ENCODE measurements around the gene AKT3.

The AKT3 gene

DNA sequence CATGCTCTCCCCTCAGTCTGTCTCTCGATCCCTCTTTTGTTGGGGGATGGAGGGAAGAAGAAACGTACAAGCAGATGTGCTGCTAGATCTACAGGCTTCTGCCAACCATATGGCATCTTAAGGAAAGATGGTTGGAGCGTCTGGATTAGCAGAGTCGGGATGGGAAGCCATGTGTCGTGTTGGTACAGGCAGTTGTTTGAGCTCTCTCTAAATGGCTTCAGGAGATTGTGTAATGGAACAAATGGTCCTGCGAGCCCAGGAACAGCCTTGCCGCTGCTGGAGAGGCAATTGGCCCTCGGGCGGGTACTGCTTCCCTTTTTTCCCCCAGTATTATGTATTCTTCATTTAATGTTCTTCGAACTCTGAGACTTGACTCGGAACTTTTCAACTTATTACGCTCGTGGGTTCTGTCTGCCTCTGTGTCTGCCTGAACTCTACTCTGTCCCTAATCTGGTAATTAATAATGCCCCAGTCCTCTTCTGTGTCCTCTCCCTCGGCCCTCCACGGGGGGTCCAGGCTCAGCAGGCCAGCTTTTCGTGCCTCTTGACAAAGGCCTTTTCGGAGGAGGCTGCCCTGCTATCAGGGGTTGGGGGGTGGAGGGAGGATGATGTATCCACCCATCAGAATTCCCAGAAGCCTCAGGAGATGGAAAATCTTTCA, 378.9 kb downstream of the AKT3 start:
- H3K4me3 ChIP-seq = no peak overlapping the region
- peaks cover 0 to 26% (median 16%) of the 10 kb centered on the region in 3 donors for H3K36me3 ChIP-seq
- intact Hi-C loops (cut with DNase I; ENCODE audit: low total_unique reads) = no loop called here
- TF ChIP-seq, protein P1, sequence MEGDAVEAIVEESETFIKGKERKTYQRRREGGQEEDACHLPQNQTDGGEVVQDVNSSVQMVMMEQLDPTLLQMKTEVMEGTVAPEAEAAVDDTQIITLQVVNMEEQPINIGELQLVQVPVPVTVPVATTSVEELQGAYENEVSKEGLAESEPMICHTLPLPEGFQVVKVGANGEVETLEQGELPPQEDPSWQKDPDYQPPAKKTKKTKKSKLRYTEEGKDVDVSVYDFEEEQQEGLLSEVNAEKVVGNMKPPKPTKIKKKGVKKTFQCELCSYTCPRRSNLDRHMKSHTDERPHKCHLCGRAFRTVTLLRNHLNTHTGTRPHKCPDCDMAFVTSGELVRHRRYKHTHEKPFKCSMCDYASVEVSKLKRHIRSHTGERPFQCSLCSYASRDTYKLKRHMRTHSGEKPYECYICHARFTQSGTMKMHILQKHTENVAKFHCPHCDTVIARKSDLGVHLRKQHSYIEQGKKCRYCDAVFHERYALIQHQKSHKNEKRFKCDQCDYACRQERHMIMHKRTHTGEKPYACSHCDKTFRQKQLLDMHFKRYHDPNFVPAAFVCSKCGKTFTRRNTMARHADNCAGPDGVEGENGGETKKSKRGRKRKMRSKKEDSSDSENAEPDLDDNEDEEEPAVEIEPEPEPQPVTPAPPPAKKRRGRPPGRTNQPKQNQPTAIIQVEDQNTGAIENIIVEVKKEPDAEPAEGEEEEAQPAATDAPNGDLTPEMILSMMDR (IDR thresholded peaks at IDR 0.05) = no peak
- no peaks in the 10 kb centered on the region for H3K27me3 ChIP-seq
- no peak overlapping the region for H3K27ac ChIP-seq
- peaks cover 0 to 5% (median 0%) of the 10 kb centered on the region in 4 donors for H3K4me1 ChIP-seq
- H3K9me3 ChIP-seq = no peaks in the 10 kb centered on the region
- DNase-seq = no peak

DNA sequence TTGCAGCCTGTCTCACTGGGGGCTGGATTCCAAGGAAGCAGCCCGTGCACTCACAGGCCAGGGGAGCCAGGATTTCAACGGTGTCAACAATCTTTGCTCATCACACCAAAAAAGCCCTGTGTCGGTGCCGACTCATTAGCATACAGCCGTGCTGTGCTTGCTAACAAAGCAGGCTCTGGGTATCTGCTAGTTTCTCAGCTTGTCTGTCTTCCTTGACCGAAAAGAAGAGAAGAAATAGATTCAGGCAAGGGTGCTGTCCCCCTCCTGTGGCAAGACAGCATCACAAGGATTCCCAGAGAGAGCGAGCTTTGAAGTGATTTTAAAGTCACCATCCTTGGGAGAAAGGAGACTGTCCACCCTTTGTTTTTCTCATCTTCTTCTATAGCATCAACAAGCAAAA, 379.5 kb downstream of the AKT3 start:
- Histone ChIP-seq H3K27ac (no peak overlapping the region), H3K4me3 (no peak overlapping the region), H3K4me1 (peaks cover 0 to 5% (median 0%) of the 10 kb centered on the region in 4 donors), H3K36me3 (peaks cover 0 to 26% (median 16%) of the 10 kb centered on the region in 3 donors), H3K9me3 (no peaks in the 10 kb centered on the region), H3K27me3 (no peaks in the 10 kb centered on the region)
- DNase-seq = no peak
- TF ChIP-seq, protein P1 (IDR thresholded peaks at IDR 0.05) = no peak
- intact Hi-C loops (cut with DNase I; ENCODE audit: low total_unique reads) = no loop called here

DNA sequence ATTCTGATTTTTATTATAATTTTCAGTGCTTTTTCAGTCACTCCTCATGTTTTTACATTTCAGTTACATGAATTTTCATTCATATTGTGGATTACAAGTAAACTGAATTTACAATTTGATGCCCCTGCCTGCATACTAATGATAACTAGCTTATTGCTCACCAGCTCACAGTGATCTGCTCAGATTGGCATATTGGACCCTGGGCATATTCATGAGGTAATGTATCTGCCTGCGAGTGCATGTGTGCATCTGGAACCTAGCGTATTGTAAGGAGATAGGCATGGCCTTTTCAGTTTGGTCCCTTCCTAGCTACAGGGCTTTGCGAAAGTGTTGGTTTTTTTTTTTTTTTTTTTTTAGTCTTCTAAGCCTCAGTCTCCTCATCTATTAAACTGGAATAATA, 380.5 kb downstream of the AKT3 start:
- DNase-seq = no peak
- TF ChIP-seq, protein P1 (IDR thresholded peaks at IDR 0.05) = no peak
- H3K4me1 ChIP-seq = peaks cover 0 to 5% (median 0%) of the 10 kb centered on the region in 4 donors
- peaks cover 0 to 24% (median 10%) of the 10 kb centered on the region in 3 donors for H3K36me3 ChIP-seq
- intact Hi-C loops (cut with DNase I; ENCODE audit: low total_unique reads) = no loop called here
- no peak overlapping the region for H3K27ac ChIP-seq
- H3K9me3 ChIP-seq = no peaks in the 10 kb centered on the region
- no peak overlapping the region for H3K4me3 ChIP-seq
- no peaks in the 10 kb centered on the region for H3K27me3 ChIP-seq

DNA sequence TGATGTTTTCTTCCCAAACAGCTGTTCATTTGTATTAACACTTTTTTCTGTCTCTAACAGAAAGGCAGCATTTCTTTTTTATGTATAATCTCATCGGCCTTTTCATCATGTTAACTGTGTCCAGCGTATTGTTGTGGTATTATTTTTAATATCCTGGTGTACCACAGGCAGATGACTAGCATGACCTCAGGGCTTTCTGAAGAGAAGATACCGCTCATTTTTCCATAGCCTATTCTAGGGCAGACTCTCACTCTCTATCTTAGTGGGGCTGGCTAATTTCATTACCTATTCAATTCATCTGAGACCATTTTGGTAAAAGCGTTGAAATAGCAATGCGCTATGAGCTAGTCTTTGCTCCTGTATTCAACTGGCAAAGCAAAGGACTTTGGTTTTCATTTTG, 384.3 kb downstream of the AKT3 start:
- TF ChIP-seq, protein P1 (IDR thresholded peaks at IDR 0.05) = no peak
- H3K27ac ChIP-seq = no peak overlapping the region
- DNase-seq = no peak
- no peak overlapping the region for H3K4me3 ChIP-seq
- intact Hi-C loops (cut with DNase I; ENCODE audit: low total_unique reads) = no loop called here
- no peaks in the 10 kb centered on the region for H3K27me3 ChIP-seq
- no peaks in the 10 kb centered on the region for H3K9me3 ChIP-seq
- H3K4me1 ChIP-seq = no peaks in the 10 kb centered on the region
- peaks cover 0 to 9% (median 6%) of the 10 kb centered on the region in 3 donors for H3K36me3 ChIP-seq

DNA sequence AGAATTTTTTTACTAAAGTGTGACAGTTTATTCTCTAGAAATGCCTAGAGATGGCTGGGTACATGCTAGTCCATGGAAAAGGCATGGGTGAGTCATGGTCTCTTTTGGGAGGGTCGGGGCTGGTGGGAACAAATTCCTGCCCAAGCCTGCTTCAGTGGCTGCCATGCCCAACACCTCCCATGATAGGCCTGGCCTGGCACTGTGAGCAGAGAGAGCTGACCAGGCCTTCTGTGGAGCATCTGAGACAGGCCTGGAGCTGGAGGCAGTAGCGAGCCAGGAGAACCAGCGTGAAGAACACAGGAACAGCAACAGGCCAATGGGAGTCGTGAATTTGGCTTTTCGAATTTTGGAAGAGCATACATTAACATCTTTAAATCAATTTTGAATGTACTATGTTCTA, 385.0 kb downstream of the AKT3 start:
- no peaks in the 10 kb centered on the region for H3K4me1 ChIP-seq

More for the DNA sequence above, 385.0 kb downstream of the AKT3 start:
- Histone ChIP-seq H3K27ac (no peak overlapping the region), H3K4me3 (no peak overlapping the region), H3K9me3 (no peaks in the 10 kb centered on the region), H3K27me3 (no peaks in the 10 kb centered on the region), H3K36me3 (peaks cover 0 to 9% (median 5%) of the 10 kb centered on the region in 3 donors)
- intact Hi-C loops (cut with DNase I; ENCODE audit: low total_unique reads) = no loop called here
- TF ChIP-seq, protein P1 (IDR thresholded peaks at IDR 0.05) = no peak
- no peak for DNase-seq

Data from tibial artery (tissue), 4 donors.